Stimulated activated naive CD8-positive, alpha-beta T cell treated with anti-CD3 and anti-CD28 coated beads, Interleukin-15, Interleukin-2, amounts not matched to agents 100 ng/mL and 50 ng/mL, for 24 hours (primary cell): ENCODE data around the gene PAX3.
"Not testable (repeated sequence)": the region's sequence is repeated elsewhere in the genome, so short reads cannot be mapped to it uniquely, and the experiment has no call there.

Experiments
- H3K27ac Mint-ChIP-seq: one replicate; pipeline ENCODE4 v1.8.0; 2021; ENCODE audit warnings: mild to moderate bottlenecking, mixed read lengths
- H3K27me3 Mint-ChIP-seq: one replicate; pipeline ENCODE4 v1.8.0; 2021; ENCODE audit warnings: mixed read lengths
- H3K36me3 Mint-ChIP-seq: one replicate; pipeline ENCODE4 v1.8.0; 2021; ENCODE audit warnings: low read depth, mixed read lengths
- H3K4me1 Mint-ChIP-seq: one replicate; pipeline ENCODE4 v1.8.0; 2021; ENCODE audit warnings: low read depth, mixed read lengths
- H3K4me3 Mint-ChIP-seq: one replicate; pipeline ENCODE4 v1.8.0; 2021; ENCODE audit warnings: mild to moderate bottlenecking, mixed read lengths
- H3K9me3 Mint-ChIP-seq: one replicate; pipeline ENCODE4 v1.8.0; 2021; ENCODE audit warnings: mixed read lengths

PAX3 gene

DNA sequence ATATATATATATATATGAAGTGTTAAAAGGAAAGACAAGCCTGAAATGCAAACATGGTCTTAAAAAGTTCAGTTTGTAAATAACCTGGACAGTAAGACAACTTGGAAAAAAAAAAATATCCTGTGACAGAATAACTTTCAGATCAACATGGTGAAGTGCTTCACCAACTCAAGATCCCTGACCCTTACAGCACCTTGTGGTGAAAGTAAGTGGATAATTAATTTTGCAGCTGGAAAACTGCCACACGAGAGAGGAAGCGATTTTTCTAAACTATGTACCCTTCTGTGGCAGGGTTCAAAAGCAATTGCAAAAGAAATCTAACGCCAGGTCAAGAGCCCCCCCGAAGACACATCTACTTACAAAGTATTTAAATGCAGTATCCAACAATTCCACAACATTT is 95.8 kb downstream of the PAX3 start:
- Mint-ChIP-seq H3K9me3 (no peaks in the 10 kb centered on the region), H3K27ac (no peak overlapping the region), H3K36me3 (no peaks in the 10 kb centered on the region), H3K4me1 (no peaks in the 10 kb centered on the region), H3K27me3 (no peaks in the 10 kb centered on the region), H3K4me3 (no peak overlapping the region)

DNA sequence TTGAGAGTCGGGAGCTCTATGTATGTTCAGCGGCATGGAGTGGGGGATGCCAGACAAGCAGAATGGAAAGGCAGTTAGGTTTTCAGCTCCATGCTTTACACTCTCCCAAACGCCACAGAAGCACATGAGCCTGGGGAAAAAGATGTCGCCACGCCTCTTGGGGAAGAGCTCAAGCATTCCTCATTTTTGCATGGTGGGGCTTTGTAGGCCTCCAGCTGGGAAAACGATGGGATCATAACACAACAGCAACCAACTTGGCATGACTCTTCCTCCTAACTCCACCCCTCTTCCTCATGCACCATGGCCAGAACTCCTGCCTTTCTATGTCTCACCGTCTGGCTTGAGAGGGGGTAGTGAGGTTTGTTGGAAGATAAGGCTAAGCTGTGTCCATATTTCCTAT is 102.6 kb downstream of the PAX3 start:
- Mint-ChIP-seq H3K36me3 (no peaks in the 10 kb centered on the region), H3K27ac (no peak overlapping the region), H3K4me3 (no peak overlapping the region), H3K9me3 (no peaks in the 10 kb centered on the region), H3K4me1 (no peaks in the 10 kb centered on the region), H3K27me3 (no peaks in the 10 kb centered on the region)

DNA sequence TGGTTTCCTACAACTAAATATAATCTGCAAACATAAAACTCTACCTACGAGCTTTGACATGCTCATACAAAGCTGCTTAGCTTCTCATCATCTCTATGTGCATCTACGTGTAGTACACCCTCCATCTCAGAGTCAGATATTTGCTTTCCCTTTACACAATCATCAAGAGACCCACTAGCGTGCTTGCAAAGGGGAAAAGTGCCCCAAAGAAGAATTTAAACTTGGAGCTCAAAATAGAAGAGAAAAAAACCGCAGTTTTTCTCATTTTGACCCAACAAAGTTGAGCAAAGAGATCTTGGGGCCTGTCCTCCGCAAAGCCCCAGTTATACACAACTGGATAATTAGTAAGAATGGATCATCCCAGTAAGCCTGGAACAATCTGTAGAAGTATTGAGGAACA is 104.1 kb downstream of the PAX3 start:
- Mint-ChIP-seq H3K36me3 (no peaks in the 10 kb centered on the region), H3K9me3 (peaks cover 1% of the 10 kb centered on the region), H3K4me1 (no peaks in the 10 kb centered on the region), H3K4me3 (no peak overlapping the region), H3K27ac (no peak overlapping the region), H3K27me3 (no peaks in the 10 kb centered on the region)

DNA sequence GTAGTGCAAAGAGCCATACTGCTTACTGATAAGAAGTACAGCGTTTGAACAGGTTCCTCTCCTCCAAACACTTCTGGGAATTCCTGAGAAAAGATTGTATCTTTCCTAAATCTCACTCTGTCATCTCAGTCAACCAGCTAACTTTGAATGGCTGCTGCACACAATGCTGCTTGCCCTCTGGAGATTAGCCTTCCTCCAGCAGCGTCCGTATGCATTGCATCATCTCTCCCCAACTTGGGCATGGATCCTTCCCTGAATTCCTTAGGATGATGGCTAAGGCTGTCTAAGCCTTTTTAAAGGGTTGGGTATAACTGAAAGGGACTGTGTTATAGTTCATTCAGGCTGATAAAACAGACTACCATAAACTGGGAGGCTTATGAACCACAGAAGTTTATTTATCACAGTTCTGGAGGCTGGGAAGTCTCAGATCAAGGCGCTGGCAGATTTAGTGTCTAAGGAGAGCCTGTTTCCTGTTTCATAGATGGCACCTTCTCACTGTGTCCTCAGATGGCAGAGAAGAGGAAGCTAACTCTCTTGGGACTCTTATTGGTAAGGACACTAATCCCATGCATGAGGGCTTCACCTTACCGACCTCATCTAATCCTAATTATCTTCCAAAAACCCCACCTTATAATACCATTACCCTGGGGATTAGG is 105.3 kb downstream of the PAX3 start:
- Mint-ChIP-seq H3K36me3 (no peaks in the 10 kb centered on the region), H3K4me3 (no peak overlapping the region)

DNA sequence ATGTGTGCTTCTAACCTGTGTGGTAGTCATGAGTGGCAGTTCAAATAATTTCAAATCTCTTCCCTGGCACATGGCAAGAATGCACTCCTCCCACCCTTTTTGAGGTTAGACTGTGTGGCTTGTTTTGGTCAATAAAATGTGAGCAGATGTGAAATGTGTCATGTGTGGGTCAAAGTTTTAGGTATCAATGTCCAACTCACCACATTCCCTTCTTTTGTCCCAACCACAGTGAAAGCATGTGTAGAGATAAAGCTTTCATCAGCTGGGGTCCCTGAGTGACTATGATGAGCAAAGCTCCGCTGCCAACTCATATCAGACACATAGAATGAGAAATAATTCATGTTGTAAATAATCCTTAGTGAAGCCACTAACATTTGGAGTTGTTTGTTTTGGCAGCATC is 118.2 kb downstream of the PAX3 start:
- Mint-ChIP-seq H3K36me3 (no peaks in the 10 kb centered on the region), H3K27ac (no peak overlapping the region), H3K4me1 (no peaks in the 10 kb centered on the region)

More for the DNA sequence above, 105.3 kb downstream of the PAX3 start:
- H3K27me3 Mint-ChIP-seq = no peaks in the 10 kb centered on the region
- H3K27ac Mint-ChIP-seq = no peak overlapping the region
- H3K9me3 Mint-ChIP-seq = peaks cover 3% of the 10 kb centered on the region
- H3K4me1 Mint-ChIP-seq = no peaks in the 10 kb centered on the region

DNA sequence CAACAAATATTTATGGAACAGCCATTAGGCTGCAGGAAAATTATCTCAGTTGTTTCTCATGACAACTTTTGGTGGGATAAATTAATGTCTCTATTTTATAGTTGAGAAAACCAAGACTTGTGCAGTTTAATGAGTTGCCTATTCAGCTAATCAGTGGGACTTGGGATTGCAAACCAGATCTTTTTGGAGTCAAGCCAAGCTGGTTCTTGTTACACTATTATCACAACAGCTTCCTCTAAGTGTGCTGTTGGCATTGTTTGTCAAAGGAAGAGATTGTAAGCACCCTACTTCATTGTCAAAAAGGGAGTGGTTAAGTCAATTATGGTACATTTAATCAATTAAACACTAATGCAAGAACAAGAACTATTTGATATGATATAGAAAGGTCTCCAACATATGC is 119.2 kb downstream of the PAX3 start:
- no peaks in the 10 kb centered on the region for H3K36me3 Mint-ChIP-seq
- no peak overlapping the region for H3K27ac Mint-ChIP-seq
- H3K4me1 Mint-ChIP-seq = no peaks in the 10 kb centered on the region
- no peak overlapping the region for H3K4me3 Mint-ChIP-seq
- H3K27me3 Mint-ChIP-seq = peaks cover 9% of the 10 kb centered on the region
- peaks cover 3% of the 10 kb centered on the region for H3K9me3 Mint-ChIP-seq

More for the DNA sequence above, 118.2 kb downstream of the PAX3 start:
- Mint-ChIP-seq H3K27me3 (peaks cover 5% of the 10 kb centered on the region), H3K4me3 (no peak overlapping the region), H3K9me3 (peaks cover 3% of the 10 kb centered on the region)

DNA sequence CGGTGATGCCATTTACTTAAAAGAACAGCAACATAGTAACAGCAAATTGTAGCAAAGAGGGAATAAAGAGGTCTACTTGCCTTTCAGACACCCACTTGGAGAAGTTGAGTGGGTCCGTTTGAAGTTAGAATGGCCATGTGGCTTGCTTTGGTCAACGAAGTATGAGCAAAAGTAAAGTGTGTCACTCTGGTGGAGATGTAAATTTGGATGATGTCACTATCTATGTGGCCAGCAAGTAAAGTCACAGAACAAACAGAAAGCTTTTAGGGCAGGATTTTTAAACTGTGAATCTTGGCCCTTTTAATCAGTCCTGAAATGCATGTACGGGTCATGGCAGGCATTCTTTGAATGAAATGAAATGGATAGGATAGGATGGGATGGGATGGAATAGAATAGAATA is 120.3 kb downstream of the PAX3 start:
- Mint-ChIP-seq H3K4me1 (no peaks in the 10 kb centered on the region), H3K4me3 (no peak overlapping the region), H3K27me3 (peaks cover 9% of the 10 kb centered on the region), H3K36me3 (no peaks in the 10 kb centered on the region), H3K9me3 (peaks cover 3% of the 10 kb centered on the region), H3K27ac (no peak overlapping the region)

DNA sequence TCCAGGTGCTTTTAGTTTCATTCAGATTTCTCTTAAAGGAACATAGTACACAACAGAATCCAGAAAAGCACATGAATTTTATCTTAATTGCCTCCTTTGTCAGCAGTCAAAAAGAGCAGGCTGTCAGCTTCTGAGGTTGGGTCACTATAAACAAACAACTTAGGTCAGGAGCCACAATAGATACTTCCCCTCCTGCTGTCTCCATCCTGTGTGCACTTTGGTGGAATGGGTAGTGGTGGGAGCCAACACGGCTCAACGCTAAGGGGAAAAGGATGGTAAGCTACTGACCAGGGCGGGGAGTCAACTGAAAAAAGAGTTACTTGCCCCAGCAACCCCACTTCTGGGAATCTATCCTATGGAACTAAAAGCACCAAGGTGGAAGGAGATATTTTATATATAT is 121.9 kb downstream of the PAX3 start:
- Mint-ChIP-seq H3K36me3 (no peaks in the 10 kb centered on the region), H3K27me3 (peaks cover 9% of the 10 kb centered on the region), H3K4me3 (no peak overlapping the region), H3K9me3 (peaks cover 3% of the 10 kb centered on the region), H3K27ac (no peak overlapping the region), H3K4me1 (no peaks in the 10 kb centered on the region)

DNA sequence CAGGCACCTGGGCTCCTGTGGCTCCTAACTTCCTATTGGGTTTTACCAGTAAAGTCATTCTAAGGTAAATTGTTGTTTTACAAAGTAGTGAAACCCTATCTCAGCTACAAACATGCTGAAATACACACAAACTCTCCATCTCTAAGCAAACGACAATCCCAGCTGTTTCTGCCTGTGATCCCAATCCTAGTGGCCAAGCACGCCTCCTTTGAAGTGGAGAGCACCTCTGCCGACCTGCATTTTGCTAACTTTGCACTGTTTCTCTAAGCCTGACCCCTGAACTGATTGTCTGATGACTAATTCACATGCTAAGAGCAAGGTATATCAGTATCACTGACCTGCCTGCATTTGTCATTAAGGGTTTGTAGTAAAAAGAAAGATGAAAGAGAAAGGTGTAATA is 124.3 kb downstream of the PAX3 start:
- Mint-ChIP-seq H3K27ac (no peak overlapping the region), H3K27me3 (peaks cover 9% of the 10 kb centered on the region), H3K4me1 (no peaks in the 10 kb centered on the region), H3K36me3 (no peaks in the 10 kb centered on the region), H3K4me3 (no peak overlapping the region), H3K9me3 (peaks cover 3% of the 10 kb centered on the region)

DNA sequence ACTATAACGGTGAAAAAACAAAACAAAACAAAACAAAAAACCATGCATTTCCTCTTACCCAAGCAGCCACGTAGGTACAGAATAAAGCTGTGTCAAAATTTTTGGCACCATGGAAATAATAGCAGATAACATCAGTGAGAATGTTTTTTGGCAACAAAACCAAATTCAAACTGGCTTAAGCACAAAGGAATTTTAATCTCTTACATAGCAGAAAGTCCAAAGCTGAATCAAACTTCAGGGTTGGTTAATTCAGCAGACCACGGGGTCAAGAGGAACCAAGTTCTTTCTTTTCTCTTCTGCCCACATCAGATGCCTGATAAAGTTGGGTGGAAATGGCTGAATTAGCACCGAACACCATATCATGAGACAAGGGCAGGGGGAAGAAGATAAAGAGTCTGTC is 129.5 kb downstream of the PAX3 start:
- H3K27ac Mint-ChIP-seq = no peak overlapping the region
- no peaks in the 10 kb centered on the region for H3K36me3 Mint-ChIP-seq
- no peak overlapping the region for H3K4me3 Mint-ChIP-seq
- H3K9me3 Mint-ChIP-seq = peaks cover 9% of the 10 kb centered on the region
- no peaks in the 10 kb centered on the region for H3K27me3 Mint-ChIP-seq
- H3K4me1 Mint-ChIP-seq = no peaks in the 10 kb centered on the region

DNA sequence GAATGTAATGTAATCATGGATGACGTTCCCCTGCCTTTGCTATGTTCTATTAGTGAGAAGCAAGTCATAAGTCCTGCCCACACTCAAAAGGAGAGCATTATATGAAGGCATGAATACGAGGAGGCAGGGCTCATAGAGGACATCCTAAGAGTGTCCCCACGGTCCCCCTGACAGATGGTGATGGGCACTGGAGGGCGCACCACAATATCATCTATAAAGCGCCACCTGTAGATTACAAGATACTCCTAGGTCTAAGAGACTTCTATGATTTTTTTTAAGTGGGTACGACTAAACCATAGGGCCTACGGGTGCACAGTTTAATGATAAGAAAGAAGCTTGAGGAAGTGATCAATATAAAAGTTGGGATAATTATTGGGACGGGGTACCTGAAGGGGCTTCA is 131.0 kb downstream of the PAX3 start:
- no peaks in the 10 kb centered on the region for H3K27me3 Mint-ChIP-seq
- H3K4me3 Mint-ChIP-seq = no peak overlapping the region

DNA sequence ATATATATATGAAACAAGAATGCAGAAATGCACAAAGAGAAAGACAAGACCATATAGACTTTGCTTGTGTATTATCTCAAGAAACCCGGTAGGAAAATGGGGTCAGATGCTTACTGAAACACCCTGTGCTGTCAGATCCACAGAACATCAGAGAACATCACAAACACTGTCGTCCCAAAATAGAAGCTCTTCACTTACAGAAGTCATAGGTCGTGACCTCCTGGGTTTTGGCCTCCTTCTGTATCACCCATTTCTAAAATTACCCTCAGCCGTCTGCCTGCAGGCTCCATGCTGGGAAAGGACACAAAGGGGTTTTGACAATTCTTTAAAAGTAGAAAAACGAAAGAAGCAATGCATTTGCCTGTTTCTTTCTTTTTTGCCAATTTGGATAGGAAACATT is 137.9 kb downstream of the PAX3 start:
- Mint-ChIP-seq H3K9me3 (peaks cover 4% of the 10 kb centered on the region), H3K27ac (no peak overlapping the region), H3K4me1 (no peaks in the 10 kb centered on the region), H3K36me3 (no peaks in the 10 kb centered on the region), H3K4me3 (no peak overlapping the region), H3K27me3 (peaks cover 5% of the 10 kb centered on the region)

More for the DNA sequence above, 131.0 kb downstream of the PAX3 start:
- Mint-ChIP-seq H3K4me1 (no peaks in the 10 kb centered on the region), H3K9me3 (peaks cover 9% of the 10 kb centered on the region), H3K36me3 (no peaks in the 10 kb centered on the region), H3K27ac (no peak overlapping the region)

DNA sequence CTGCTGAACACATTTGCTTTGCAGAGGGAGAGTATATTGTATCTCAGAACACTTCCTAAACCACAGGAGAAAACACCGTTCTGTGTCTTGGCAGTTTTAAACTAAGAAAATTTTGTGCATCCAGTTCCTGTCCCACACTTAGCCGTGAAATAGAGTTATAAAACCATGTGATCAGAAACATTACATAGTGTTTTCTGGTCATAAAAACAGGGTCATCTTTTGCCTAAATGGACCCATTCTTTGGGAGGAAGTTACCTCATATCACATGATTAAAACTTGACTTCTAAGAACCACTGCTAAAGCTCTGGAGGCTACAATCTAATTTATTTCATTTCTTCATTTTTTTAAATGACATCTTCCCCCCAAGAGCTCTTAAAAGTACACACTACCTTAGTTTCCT is 138.7 kb downstream of the PAX3 start:
- no peak overlapping the region for H3K4me3 Mint-ChIP-seq
- H3K27ac Mint-ChIP-seq = no peak overlapping the region
- H3K4me1 Mint-ChIP-seq = no peaks in the 10 kb centered on the region
- H3K27me3 Mint-ChIP-seq = peaks cover 5% of the 10 kb centered on the region
- no peaks in the 10 kb centered on the region for H3K36me3 Mint-ChIP-seq
- H3K9me3 Mint-ChIP-seq = peaks cover 4% of the 10 kb centered on the region

DNA sequence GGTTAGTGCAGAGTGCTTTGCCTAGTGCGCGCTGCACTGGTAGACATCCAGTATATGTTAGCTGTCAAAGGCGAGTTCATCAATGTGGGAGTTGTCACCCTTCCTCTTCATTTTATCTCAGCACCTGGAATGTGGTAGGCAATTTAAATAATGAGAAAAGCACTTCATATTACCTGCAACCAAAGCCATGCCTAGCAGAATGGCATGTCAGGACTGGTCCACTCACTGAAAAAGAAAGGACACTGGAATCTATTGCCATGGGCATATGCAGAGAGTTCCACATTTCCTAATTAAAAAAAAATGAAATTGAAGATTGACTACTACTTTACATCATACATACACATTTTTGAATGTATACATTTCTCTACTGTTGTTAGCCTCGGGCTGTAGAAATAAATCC is 139.6 kb downstream of the PAX3 start:
- no peaks in the 10 kb centered on the region for H3K4me1 Mint-ChIP-seq
- no peak overlapping the region for H3K4me3 Mint-ChIP-seq

DNA sequence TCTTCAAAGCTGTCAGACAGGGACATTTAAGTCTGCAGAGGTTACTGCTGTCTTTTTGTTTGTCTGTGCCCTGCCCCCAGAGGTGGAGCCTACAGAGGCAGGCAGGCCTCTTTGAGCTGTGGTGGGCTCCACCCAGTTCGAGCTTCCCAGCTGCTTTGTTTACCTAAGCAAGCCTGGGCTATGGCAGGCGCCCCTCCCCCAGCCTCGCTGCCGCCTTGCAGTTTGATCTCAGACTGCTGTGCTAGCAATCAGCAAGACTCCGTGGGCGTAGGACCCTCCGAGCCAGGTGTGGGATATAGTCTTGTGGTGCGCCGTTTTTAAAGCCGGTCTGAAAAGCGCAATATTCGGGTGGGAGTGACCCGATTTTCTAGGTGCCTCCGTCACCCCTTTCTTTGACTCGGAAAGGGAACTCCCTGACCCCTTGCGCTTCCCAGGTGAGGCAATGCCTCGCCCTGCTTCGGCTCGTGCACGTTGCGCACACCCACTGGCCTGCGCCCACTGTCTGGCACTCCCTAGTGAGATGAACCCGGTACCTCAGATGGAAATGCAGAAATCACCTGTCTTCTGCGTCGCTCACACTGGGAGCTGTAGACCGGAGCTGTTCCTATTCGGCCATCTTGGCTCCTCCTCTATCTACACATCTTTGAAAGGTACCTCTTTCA is 143.7 kb downstream of the PAX3 start:
- not testable (repeated sequence) for H3K4me1 Mint-ChIP-seq

More for the DNA sequence above, 139.6 kb downstream of the PAX3 start:
- H3K9me3 Mint-ChIP-seq = no peaks in the 10 kb centered on the region
- H3K27me3 Mint-ChIP-seq = peaks cover 5% of the 10 kb centered on the region
- H3K27ac Mint-ChIP-seq = no peak overlapping the region
- H3K36me3 Mint-ChIP-seq = no peaks in the 10 kb centered on the region

More for the DNA sequence above, 143.7 kb downstream of the PAX3 start:
- not testable (repeated sequence) for H3K4me3 Mint-ChIP-seq, H3K9me3 Mint-ChIP-seq, H3K36me3 Mint-ChIP-seq, H3K27ac Mint-ChIP-seq, H3K27me3 Mint-ChIP-seq
